ENCODE measurements around the gene CEBPB.

DNA sequence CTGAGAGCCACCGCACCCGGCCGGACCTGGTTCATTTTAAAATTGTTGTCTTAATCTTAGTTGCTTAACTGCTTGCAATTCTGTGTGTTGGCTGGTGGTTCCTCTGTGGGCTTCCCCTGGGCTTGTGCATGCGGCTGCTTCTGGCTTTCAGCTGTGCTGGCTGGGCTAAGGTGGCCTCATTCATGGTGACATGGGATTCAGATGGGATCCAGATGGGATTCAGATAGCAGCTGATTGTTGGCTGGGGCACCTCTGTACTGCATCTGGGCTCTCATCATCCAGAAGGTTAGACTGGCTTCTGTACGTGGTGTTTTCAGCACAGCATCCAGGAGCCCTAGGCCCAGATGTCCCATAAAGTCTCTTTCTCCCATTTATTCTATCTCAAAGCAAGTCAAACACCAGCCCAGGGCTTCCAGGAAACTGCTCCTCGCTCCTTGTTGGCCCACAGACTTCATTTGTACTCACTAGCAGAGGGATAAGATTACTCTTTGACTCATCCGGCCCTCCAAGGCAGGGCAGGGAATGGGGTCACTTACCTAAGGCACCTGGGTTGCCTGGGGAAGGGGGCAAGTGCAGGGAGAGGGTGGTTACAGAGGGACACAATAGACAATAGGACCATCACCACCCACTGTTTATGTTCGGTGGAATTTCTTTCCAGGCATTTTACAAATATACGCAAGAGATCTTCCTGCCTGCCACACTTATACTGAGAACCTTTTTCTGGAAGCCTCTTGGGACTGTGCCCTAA is 26.9 kb upstream of the CEBPB start:
- TF ChIP-seq EZH2 (optimal IDR thresholded peaks at IDR 0.05; ENCODE audit: low read depth, low read length) (no peak), EZH2phosphoT487 (IDR thresholded peaks at IDR 0.05; ENCODE audit: low read length) (no peak)
- TF ChIP-seq, protein P1, sequence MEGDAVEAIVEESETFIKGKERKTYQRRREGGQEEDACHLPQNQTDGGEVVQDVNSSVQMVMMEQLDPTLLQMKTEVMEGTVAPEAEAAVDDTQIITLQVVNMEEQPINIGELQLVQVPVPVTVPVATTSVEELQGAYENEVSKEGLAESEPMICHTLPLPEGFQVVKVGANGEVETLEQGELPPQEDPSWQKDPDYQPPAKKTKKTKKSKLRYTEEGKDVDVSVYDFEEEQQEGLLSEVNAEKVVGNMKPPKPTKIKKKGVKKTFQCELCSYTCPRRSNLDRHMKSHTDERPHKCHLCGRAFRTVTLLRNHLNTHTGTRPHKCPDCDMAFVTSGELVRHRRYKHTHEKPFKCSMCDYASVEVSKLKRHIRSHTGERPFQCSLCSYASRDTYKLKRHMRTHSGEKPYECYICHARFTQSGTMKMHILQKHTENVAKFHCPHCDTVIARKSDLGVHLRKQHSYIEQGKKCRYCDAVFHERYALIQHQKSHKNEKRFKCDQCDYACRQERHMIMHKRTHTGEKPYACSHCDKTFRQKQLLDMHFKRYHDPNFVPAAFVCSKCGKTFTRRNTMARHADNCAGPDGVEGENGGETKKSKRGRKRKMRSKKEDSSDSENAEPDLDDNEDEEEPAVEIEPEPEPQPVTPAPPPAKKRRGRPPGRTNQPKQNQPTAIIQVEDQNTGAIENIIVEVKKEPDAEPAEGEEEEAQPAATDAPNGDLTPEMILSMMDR (IDR thresholded peaks at IDR 0.05; ENCODE audit: low read length) = no peak
